Uterus (tissue), 4 donors: Measurements from ENCODE around the gene PSPN. TPM values are rescaled to one million over a fixed set of nuclear protein-coding genes. Genes with fewer than 3 reads are reported as not detected.

Source experiments
- DNase-seq, 2 donors: peaks; one replicate each; pipeline ENCODE4 v3.0.0-alpha.2; 2019 to 2020
- H3K27ac ChIP-seq, 2 donors: fragments of 200-600 bp; sonication (generic); 1 replicate in 1 of 2; 2 replicates in 1 of 2; pipeline ENCODE4 v1.5.1; 2016 to 2018
- H3K27me3 ChIP-seq, 2 donors: fragments of 200-600 bp; sonication (generic); one replicate each; pipeline ENCODE4 v1.5.1; 2018 to 2019; ENCODE audit warnings: control low read depth in 1 of 2
- H3K36me3 ChIP-seq, 2 donors: fragments of 200-600 bp; sonication (generic); one replicate each; pipeline ENCODE4 v1.5.1; 2019; ENCODE audit warnings: control low read depth in 1 of 2
- H3K4me1 ChIP-seq, 2 donors: fragments of 200-600 bp; sonication (generic); one replicate each; pipeline ENCODE4 v1.5.1; 2018 to 2019; ENCODE audit warnings: control low read depth in 1 of 2
- H3K4me3 ChIP-seq, 2 donors: fragments of 200-600 bp; sonication (generic); 1 replicate in 1 of 2; 2 replicates in 1 of 2; pipeline ENCODE4 v1.5.1; 2018 to 2019; ENCODE audit warnings: mild to moderate bottlenecking in 1 of 2
- H3K9me3 ChIP-seq, 2 donors: fragments of 200-600 bp; sonication (generic); one replicate each; pipeline ENCODE4 v1.5.1; 2019; ENCODE audit warnings: control low read depth in 1 of 2
- CTCF ChIP-seq, 4 experiments: fragments of 200-600 bp in 2 of 4; fragments of 450-650 bp in 2 of 4; sonication (generic) in 2 of 4; IDR thresholded peaks; one replicate each; pipeline ENCODE4 v1.5.1; 2016 to 2019; ENCODE audit warnings: antibody characterized with exemption in 4 of 4, mild to moderate bottlenecking in 2 of 4, moderate library complexity in 1 of 4
- POLR2A ChIP-seq, 2 donors: fragments of 450-650 bp; IDR thresholded peaks; one replicate each; pipeline ENCODE4 v1.6.1; 2016; ENCODE audit warnings: antibody characterized with exemption in 2 of 2, mild to moderate bottlenecking in 1 of 2, moderate library complexity in 1 of 2
- intact Hi-C: fragments of 100-400 bp; cut with DNase I; formaldehyde crosslinking; loops from one replicate; pipeline ENCODE4 v1.15.1; 2023; ENCODE audit warnings: low total_unique reads
- total RNA-seq, 4 donors: library from RNA; depleted of rRNA in 3 of 4; stranded (reverse); fragments of >200 nt in 3 of 4; gene quantifications; one replicate each; pipeline versions ENCODE4 v1.1.0 to v1.2.4, GENCODE V29; 2014 to 2023
- donor health status: DM: yes; HTN: yes; CAD: no.

The PSPN gene
- total RNA-seq, 4 donors from 2014 or later, result 0.26 to 2.2 (median 1.8) TPM; not detected in 1

GRCh38 chr19:6412447-6413091 is 36.8 kb upstream of the PSPN start:
- intact Hi-C loops, result no loop called here
- no peak overlapping the region for H3K4me3 ChIP-seq
- H3K4me1 ChIP-seq, result peaks cover 4 to 5% of the 10 kb centered on the region in 2 donors
- no peak for TF ChIP-seq POLR2A (IDR thresholded peaks at IDR 0.05)
- TF ChIP-seq CTCF (IDR thresholded peaks at IDR 0.05), result peak in 3 of 4 experiments; percentile 10 to 37 (median 32)
- H3K36me3 ChIP-seq, result no peaks in the 10 kb centered on the region
- no peaks in the 10 kb centered on the region for H3K9me3 ChIP-seq
- H3K27ac ChIP-seq, result peak overlapping the region; percentile 83 to 86
- DNase-seq, result peak in 1 of 2 donors; percentile 53
- no peaks in the 10 kb centered on the region for H3K27me3 ChIP-seq

GRCh38 chr19:6412061-6412446 is 36.3 kb upstream of the PSPN start:
- intact Hi-C loops, result no loop called here
- Histone ChIP-seq H3K27me3 (no peaks in the 10 kb centered on the region), H3K36me3 (no peaks in the 10 kb centered on the region), H3K4me1 (peaks cover under 1 to 4% of the 10 kb centered on the region in 2 donors), H3K9me3 (no peaks in the 10 kb centered on the region), H3K4me3 (no peak overlapping the region), H3K27ac (peak overlapping the region; percentile 83 to 86)
- no peak for DNase-seq
- TF ChIP-seq CTCF (IDR thresholded peaks at IDR 0.05) (no peak), POLR2A (IDR thresholded peaks at IDR 0.05) (no peak)

GRCh38 chr19:6409346-6409745 is 33.6 kb upstream of the PSPN start:
- no peak overlapping the region for H3K4me3 ChIP-seq

GRCh38 chr19:6406401-6406800 is 30.7 kb upstream of the PSPN start:
- intact Hi-C loops, result no loop called here
- Histone ChIP-seq H3K27ac (no peak overlapping the region), H3K9me3 (no peaks in the 10 kb centered on the region), H3K4me3 (no peak overlapping the region), H3K27me3 (no peaks in the 10 kb centered on the region), H3K36me3 (no peaks in the 10 kb centered on the region), H3K4me1 (no peaks in the 10 kb centered on the region)
- no peak for TF ChIP-seq POLR2A (IDR thresholded peaks at IDR 0.05)
- TF ChIP-seq CTCF (IDR thresholded peaks at IDR 0.05), result no peak
- DNase-seq, result no peak

More at GRCh38 chr19:6409346-6409745, 33.6 kb upstream of the PSPN start:
- Histone ChIP-seq H3K9me3 (no peaks in the 10 kb centered on the region), H3K27me3 (no peaks in the 10 kb centered on the region), H3K4me1 (peaks cover 0 to 4% of the 10 kb centered on the region in 2 donors), H3K27ac (no peak overlapping the region), H3K36me3 (no peaks in the 10 kb centered on the region)
- intact Hi-C loops, result no loop called here
- no peak for DNase-seq
- TF ChIP-seq CTCF (IDR thresholded peaks at IDR 0.05), result no peak
- TF ChIP-seq POLR2A (IDR thresholded peaks at IDR 0.05), result no peak

GRCh38 chr19:6402837-6403608 is 27.3 kb upstream of the PSPN start:
- TF ChIP-seq POLR2A (IDR thresholded peaks at IDR 0.05) (no peak), CTCF (IDR thresholded peaks at IDR 0.05) (no peak)
- no peaks in the 10 kb centered on the region for H3K27me3 ChIP-seq
- no peaks in the 10 kb centered on the region for H3K4me1 ChIP-seq
- H3K36me3 ChIP-seq, result no peaks in the 10 kb centered on the region
- intact Hi-C loops, result no loop called here
- no peaks in the 10 kb centered on the region for H3K9me3 ChIP-seq
- no peak for DNase-seq
- no peak overlapping the region for H3K27ac ChIP-seq
- no peak overlapping the region for H3K4me3 ChIP-seq
